NK-92 treated with Interleukin-12 subunit alpha and Interleukin-12 subunit beta, amount 100 ng/mL, for 24 hours (cell line): ENCODE measurements around the gene CDH4.

Source experiments
- DNase-seq: peaks from one replicate; lab custom pipeline; 2025; lab: John Stamatoyannopoulos, UW

CDH4 gene

GRCh38 chr20:61605862-61606557 is 353.9 kb downstream of the CDH4 start:
- DNase-seq: no peak

- DNase-seq: no peak
Observed at GRCh38 chr20:61608275-61609085, 356.4 kb downstream of the CDH4 start.

- no peak for DNase-seq
Observed at GRCh38 chr20:61609461-61609860, 357.4 kb downstream of the CDH4 start.

- no peak for DNase-seq
Observed at GRCh38 chr20:61611401-61612180, 359.5 kb downstream of the CDH4 start.

- no peak for DNase-seq
Observed at GRCh38 chr20:61613917-61614705, 362.1 kb downstream of the CDH4 start.

GRCh38 chr20:61614706-61615100 is 362.6 kb downstream of the CDH4 start:
- no peak for DNase-seq

- no peak for DNase-seq
Observed at GRCh38 chr20:61615806-61616205, 363.7 kb downstream of the CDH4 start.

- DNase-seq: no peak
Observed at GRCh38 chr20:61619751-61620150, 367.7 kb downstream of the CDH4 start.

GRCh38 chr20:61620174-61620573 is 368.1 kb downstream of the CDH4 start:
- no peak for DNase-seq

GRCh38 chr20:61621035-61621730 is 369.1 kb downstream of the CDH4 start:
- no peak for DNase-seq

- DNase-seq: no peak
Observed at GRCh38 chr20:61621852-61622251, 369.8 kb downstream of the CDH4 start.

- no peak for DNase-seq
Observed at GRCh38 chr20:61623451-61623850, 371.4 kb downstream of the CDH4 start.

GRCh38 chr20:61625246-61625645 is 373.2 kb downstream of the CDH4 start:
- DNase-seq: no peak

GRCh38 chr20:61626412-61626811 is 374.4 kb downstream of the CDH4 start:
- DNase-seq: no peak

GRCh38 chr20:61627791-61628415 is 375.8 kb downstream of the CDH4 start:
- no peak for DNase-seq

GRCh38 chr20:61628480-61628879 is 376.4 kb downstream of the CDH4 start:
- no peak for DNase-seq

GRCh38 chr20:61628901-61629601 is 377.0 kb downstream of the CDH4 start:
- no peak for DNase-seq

GRCh38 chr20:61629602-61630390 is 377.7 kb downstream of the CDH4 start:
- no peak for DNase-seq

GRCh38 chr20:61630391-61630650 is 378.3 kb downstream of the CDH4 start:
- DNase-seq: no peak

- DNase-seq: no peak
Observed at GRCh38 chr20:61630816-61631215, 378.8 kb downstream of the CDH4 start.
